NCI-H2227 (cell line): ENCODE data around the gene ABCA6.
"Not testable (repeated sequence)": the region's sequence is repeated elsewhere in the genome, so short reads cannot be mapped to it uniquely, and the experiment has no call there.

Source experiments
- DNase-seq: peaks from one replicate; lab custom pipeline; 2025; ENCODE audit not compliant: unreplicated experiment; lab: John Stamatoyannopoulos, UW

ABCA6 gene

GRCh38 chr17:69141431-69142174 is at the start of gene ABCA6:
Gene ABCA6 (minus strand): TSS chr17:69141895. CDS start chr17:69140703, 1,192 bp downstream.
- no peak for DNase-seq

- DNase-seq = no peak
These were observed 47.1 kb upstream of the ABCA6 start for GRCh38 chr17:69188796-69189195.

- no peak for DNase-seq
These were observed 46.4 kb upstream of the ABCA6 start for GRCh38 chr17:69188064-69188463.

- no peak for DNase-seq
These were observed 45.6 kb upstream of the ABCA6 start for GRCh38 chr17:69187294-69187693.

GRCh38 chr17:69179227-69179952 is 37.7 kb upstream of the ABCA6 start:
- DNase-seq = no peak

GRCh38 chr17:69176457-69176795 is 34.7 kb upstream of the ABCA6 start:
- DNase-seq = no peak

- no peak for DNase-seq
These were observed 34.1 kb upstream of the ABCA6 start for GRCh38 chr17:69175625-69176456.

- no peak for DNase-seq
These were observed 33.5 kb upstream of the ABCA6 start for GRCh38 chr17:69175262-69175624.

- no peak for DNase-seq
These were observed 31.4 kb upstream of the ABCA6 start for GRCh38 chr17:69173118-69173517.

- no peak for DNase-seq
These were observed 28.7 kb upstream of the ABCA6 start for GRCh38 chr17:69170377-69170776.

GRCh38 chr17:69168642-69169041 is 26.9 kb upstream of the ABCA6 start:
- not testable (repeated sequence) for DNase-seq

- no peak for DNase-seq
These were observed 25.3 kb upstream of the ABCA6 start for GRCh38 chr17:69166957-69167356.

- no peak for DNase-seq
These were observed 22.5 kb upstream of the ABCA6 start for GRCh38 chr17:69164206-69164605.

- no peak for DNase-seq
These were observed 17.7 kb upstream of the ABCA6 start for GRCh38 chr17:69159418-69159817.

GRCh38 chr17:69154267-69154666 is 12.6 kb upstream of the ABCA6 start:
- DNase-seq = no peak

GRCh38 chr17:69150333-69150732 is 8.6 kb upstream of the ABCA6 start:
- no peak for DNase-seq

- no peak for DNase-seq
These were observed 5.8 kb upstream of the ABCA6 start for GRCh38 chr17:69147460-69147859.

- no peak for DNase-seq
These were observed 2.9 kb upstream of the ABCA6 start for GRCh38 chr17:69144331-69145255.

GRCh38 chr17:69143683-69144231 is 2.1 kb upstream of the ABCA6 start:
- DNase-seq = no peak

GRCh38 chr17:69143151-69143550 is 1.5 kb upstream of the ABCA6 start:
- no peak for DNase-seq
